CD4-positive, CD25-positive, alpha-beta regulatory T cell (primary cell): Measurements from ENCODE around the gene FPR1. TPM values are rescaled to one million over a fixed set of nuclear protein-coding genes. Genes with fewer than 3 reads are reported as not detected.

ENCODE experiments used
- ATAC-seq, 2 donors: fragments of 150-1000 bp; cut with Tn5 transposase; one replicate each; pipeline ENCODE4 v1.10.0; 2021; ENCODE audit warnings: low read depth in 2 of 2, moderate number of reproducible peaks in 2 of 2, moderate library complexity in 1 of 2
- DNase-seq, 3 donors: peaks; one replicate each; pipeline versions ENCODE4 v3.0.0 to v3.0.0-alpha.2; 2012 to 2022; ENCODE audit warnings: mixed read lengths in 1 of 3
- H3K27ac ChIP-seq: one replicate; pipeline ENCODE4 v1.7.0; 2013; ENCODE audit warnings: mild to moderate bottlenecking, low read length; ENCODE audit not compliant: insufficient read depth, poor library complexity, severe bottlenecking
- H3K27me3 ChIP-seq: one replicate; pipeline ENCODE4 v1.7.0; 2013; ENCODE audit warnings: low read length; ENCODE audit not compliant: control insufficient read depth, insufficient read depth
- H3K36me3 ChIP-seq: one replicate; pipeline ENCODE4 v1.7.0; 2013; ENCODE audit warnings: mild to moderate bottlenecking, low read length, moderate library complexity; ENCODE audit not compliant: control insufficient read depth, insufficient read depth
- H3K4me1 ChIP-seq: 2 replicates; pipeline ENCODE4 v1.7.0; 2013; ENCODE audit warnings: mild to moderate bottlenecking, low read length; ENCODE audit not compliant: insufficient read depth, control insufficient read depth, poor library complexity, severe bottlenecking
- H3K4me3 ChIP-seq: one replicate; pipeline ENCODE4 v1.7.0; 2013; ENCODE audit warnings: low read depth, mild to moderate bottlenecking, low read length, moderate library complexity
- H3K9me3 ChIP-seq, 2 experiments: 1 replicate in 1 of 2; 2 replicates in 1 of 2; pipeline ENCODE4 v1.7.0; 2013; ENCODE audit warnings: low read length in 2 of 2, mild to moderate bottlenecking in 1 of 2, moderate library complexity in 1 of 2; ENCODE audit not compliant: control insufficient read depth in 2 of 2
- H3K27ac Mint-ChIP-seq, 3 donors: one replicate each; pipeline ENCODE4 v1.8.0; 2020 to 2022; ENCODE audit warnings: mild to moderate bottlenecking in 3 of 3, mixed read lengths in 3 of 3, moderate library complexity in 2 of 3
- H3K27me3 Mint-ChIP-seq: one replicate; pipeline ENCODE4 v1.8.0; 2022; ENCODE audit warnings: mild to moderate bottlenecking, mixed read lengths
- H3K36me3 Mint-ChIP-seq: one replicate; pipeline ENCODE4 v1.8.0; 2020; ENCODE audit warnings: mixed read lengths
- H3K4me1 Mint-ChIP-seq, 4 donors: one replicate each; pipeline ENCODE4 v1.8.0; 2020 to 2022; ENCODE audit warnings: mixed read lengths in 4 of 4, mild to moderate bottlenecking in 1 of 4
- H3K4me3 Mint-ChIP-seq, 4 donors: one replicate each; pipeline ENCODE4 v1.8.0; 2020 to 2022; ENCODE audit warnings: mild to moderate bottlenecking in 4 of 4, mixed read lengths in 4 of 4, moderate library complexity in 3 of 4
- H3K9me3 Mint-ChIP-seq, 7 donors: one replicate each; pipeline ENCODE4 v1.8.0; 2020 to 2022; ENCODE audit warnings: mixed read lengths in 7 of 7, mild to moderate bottlenecking in 3 of 7, moderate library complexity in 2 of 7
- polyA plus RNA-seq, 4 donors: library from polyadenylated mRNA; unstranded; fragments of 300-500 nt; fragmentation: Illumina TruSeq; gene quantifications; one replicate each; pipeline ENCODE4 v1.2.3, GENCODE V29; 2021
- total RNA-seq: library from RNA; stranded (reverse); gene quantifications from one replicate; pipeline ENCODE4 v1.2.3, GENCODE V29; 2022

Gene FPR1
- total and polyA plus RNA-seq, 5 donors from 2014 or later: 0.26 to 1.1 TPM; not detected in 3

DNA sequence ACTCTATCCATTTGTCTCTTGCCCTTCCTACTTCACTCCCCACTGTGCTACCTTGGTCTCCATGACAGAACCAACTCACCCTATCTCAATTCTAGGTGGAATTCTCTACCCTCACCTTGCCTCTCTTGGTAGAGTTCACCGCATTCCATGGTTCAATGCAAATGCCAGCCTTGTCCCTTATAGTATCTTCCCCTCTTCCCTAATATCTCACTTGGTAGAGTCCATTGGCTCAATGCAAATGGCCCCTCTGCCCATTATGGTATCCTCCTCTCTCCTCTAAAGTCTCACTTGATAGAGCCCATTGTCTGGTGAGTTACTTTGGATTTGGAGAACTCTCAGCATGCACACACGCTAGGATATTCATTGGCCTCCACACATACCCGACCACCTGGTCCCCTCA, 35.8 kb downstream of the FPR1 start:
- no peak for DNase-seq
- H3K27me3 Mint-ChIP-seq: peaks cover 17% of the 10 kb centered on the region
- no peak for ATAC-seq
- peaks cover 0 to 6% (median 5%) of the 10 kb centered on the region in 7 donors for H3K9me3 Mint-ChIP-seq
- Histone ChIP-seq H3K4me1 (no peaks in the 10 kb centered on the region), H3K27me3 (no peaks in the 10 kb centered on the region), H3K4me3 (no peak overlapping the region), H3K27ac (no peak overlapping the region), H3K36me3 (no peaks in the 10 kb centered on the region), H3K9me3 (no peaks in the 10 kb centered on the region)
- peaks cover 5% of the 10 kb centered on the region for H3K36me3 Mint-ChIP-seq
- H3K4me3 Mint-ChIP-seq: no peak overlapping the region
- peak overlapping the region in 1 of 3 donors; percentile 39 for H3K27ac Mint-ChIP-seq
- peaks cover 0 to 7% (median 1%) of the 10 kb centered on the region in 4 donors for H3K4me1 Mint-ChIP-seq

DNA sequence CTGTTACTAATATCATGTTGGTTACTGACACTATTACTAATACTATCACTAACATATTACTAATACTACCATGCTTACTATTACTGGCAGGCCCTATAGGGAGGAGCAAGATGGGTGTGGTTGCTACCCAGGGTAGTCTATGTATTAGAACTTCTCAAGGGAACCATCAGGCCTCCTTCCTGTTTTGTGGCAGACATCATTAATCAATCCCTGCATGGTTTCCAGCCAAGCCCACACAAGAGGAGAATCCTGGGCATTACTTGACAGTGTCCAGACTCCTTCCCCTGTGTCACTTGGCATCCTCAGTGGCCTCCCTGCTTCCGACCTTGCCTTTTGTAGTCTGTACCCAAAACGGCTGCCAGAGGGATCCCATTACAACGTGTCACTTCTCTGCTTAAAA, 36.8 kb downstream of the FPR1 start:
- Mint-ChIP-seq H3K4me1 (peaks cover 0 to 12% (median 1%) of the 10 kb centered on the region in 4 donors), H3K27ac (no peak overlapping the region), H3K36me3 (peaks cover 8% of the 10 kb centered on the region), H3K9me3 (peaks cover 0 to 6% (median 5%) of the 10 kb centered on the region in 7 donors), H3K27me3 (peaks cover 12% of the 10 kb centered on the region), H3K4me3 (no peak overlapping the region)
- Histone ChIP-seq H3K27ac (no peak overlapping the region), H3K9me3 (no peaks in the 10 kb centered on the region), H3K4me1 (no peaks in the 10 kb centered on the region), H3K4me3 (no peak overlapping the region), H3K27me3 (no peaks in the 10 kb centered on the region), H3K36me3 (no peaks in the 10 kb centered on the region)
- DNase-seq (no peak), ATAC-seq (no peak)

DNA sequence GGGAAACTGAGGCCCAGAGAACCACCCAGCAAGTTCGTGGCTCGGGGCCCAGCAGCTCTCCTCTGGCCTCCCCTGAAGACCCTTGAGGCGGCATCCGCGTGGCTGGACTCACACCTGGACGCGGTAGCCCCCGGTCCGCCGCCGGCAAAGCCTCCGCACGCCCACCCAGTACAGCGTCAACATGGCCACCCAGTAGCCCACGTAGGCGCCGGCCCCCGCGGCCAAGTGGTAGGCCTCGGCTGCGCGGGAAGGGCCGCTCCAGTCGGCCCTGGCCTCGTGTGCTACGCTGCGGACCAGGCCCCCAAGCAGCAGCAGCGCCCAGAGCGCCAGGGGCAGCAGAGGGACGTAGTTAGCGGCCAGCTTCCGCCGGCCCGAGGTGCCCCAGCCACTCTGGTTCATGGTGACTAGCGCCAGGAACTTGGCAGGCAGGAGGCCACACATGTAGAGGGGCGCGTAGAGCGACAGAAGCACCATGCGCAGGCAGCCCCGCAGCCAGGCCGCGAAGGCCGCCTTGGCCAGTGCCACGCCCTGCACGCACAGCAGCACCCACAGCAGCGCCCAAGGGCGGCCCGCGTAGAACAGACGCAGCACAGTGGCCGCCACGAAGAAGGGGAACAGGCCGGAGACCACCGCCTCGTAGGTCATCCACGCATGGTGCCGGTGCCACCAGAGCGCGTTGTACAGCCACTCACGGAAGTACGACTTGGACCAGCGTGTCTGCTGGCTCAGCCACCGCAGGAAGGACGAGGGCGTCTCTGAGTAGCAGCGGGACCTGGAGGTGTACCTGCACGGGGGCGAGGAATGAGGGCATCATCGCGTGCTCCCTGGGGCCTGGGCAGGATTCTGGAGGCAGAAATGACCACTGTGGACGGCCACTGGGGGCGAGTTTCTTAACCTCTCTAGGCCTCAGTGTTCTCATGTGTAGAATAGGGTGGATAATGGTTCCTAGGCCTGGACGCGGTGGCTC, 38.1 kb downstream of the FPR1 start:
- Histone ChIP-seq H3K27ac (no peak overlapping the region), H3K4me3 (no peak overlapping the region), H3K9me3 (no peaks in the 10 kb centered on the region), H3K36me3 (no peaks in the 10 kb centered on the region), H3K27me3 (no peaks in the 10 kb centered on the region), H3K4me1 (no peaks in the 10 kb centered on the region)
- DNase-seq (no peak), ATAC-seq (no peak)
- H3K9me3 Mint-ChIP-seq: peaks cover 0 to 6% (median 5%) of the 10 kb centered on the region in 7 donors
- no peak overlapping the region for H3K27ac Mint-ChIP-seq
- H3K27me3 Mint-ChIP-seq: peaks cover 12% of the 10 kb centered on the region
- peaks cover 0 to 12% (median 1%) of the 10 kb centered on the region in 4 donors for H3K4me1 Mint-ChIP-seq
- H3K36me3 Mint-ChIP-seq: peaks cover 8% of the 10 kb centered on the region
- H3K4me3 Mint-ChIP-seq: no peak overlapping the region

DNA sequence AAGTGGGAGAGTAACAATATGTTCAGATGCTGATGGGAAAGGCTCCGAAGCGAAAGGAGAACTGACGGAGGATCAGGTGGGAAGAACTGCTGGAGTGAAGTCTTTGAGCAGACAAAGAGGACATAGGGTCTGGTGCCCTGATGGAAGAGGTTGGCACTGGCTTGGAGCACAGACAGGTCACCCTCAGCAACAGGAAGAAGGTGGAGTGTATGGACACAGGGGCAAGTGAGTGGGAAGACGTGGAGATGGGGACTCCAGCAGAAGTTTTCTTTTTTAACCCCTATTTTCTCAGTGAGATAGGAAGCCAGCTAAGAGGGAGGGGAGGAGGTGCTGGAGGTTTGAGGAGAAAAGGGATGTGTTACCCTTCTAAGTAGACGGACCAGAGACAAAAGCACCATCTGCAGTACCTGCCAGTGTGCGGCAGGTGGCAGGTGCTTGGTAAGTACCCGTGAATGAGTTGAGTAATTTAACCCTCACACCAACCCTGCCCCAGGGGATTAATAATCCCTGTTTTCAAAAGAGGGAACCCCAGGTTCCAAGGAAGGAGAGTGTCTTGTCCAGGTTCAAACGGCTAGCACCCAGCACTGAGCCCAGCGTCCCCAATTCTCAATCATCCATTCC, 39.1 kb downstream of the FPR1 start:
- Histone ChIP-seq H3K4me1 (no peaks in the 10 kb centered on the region), H3K36me3 (no peaks in the 10 kb centered on the region), H3K27me3 (no peaks in the 10 kb centered on the region), H3K27ac (no peak overlapping the region), H3K9me3 (no peaks in the 10 kb centered on the region), H3K4me3 (no peak overlapping the region)
- Mint-ChIP-seq H3K27me3 (peaks cover 12% of the 10 kb centered on the region), H3K4me1 (peaks cover 0 to 12% (median 4%) of the 10 kb centered on the region in 4 donors), H3K36me3 (peaks cover 9% of the 10 kb centered on the region), H3K4me3 (no peak overlapping the region), H3K9me3 (peaks cover 0 to 6% (median 5%) of the 10 kb centered on the region in 7 donors), H3K27ac (no peak overlapping the region)
- ATAC-seq: no peak
- DNase-seq: peak in 1 of 3 donors; percentile 37

DNA sequence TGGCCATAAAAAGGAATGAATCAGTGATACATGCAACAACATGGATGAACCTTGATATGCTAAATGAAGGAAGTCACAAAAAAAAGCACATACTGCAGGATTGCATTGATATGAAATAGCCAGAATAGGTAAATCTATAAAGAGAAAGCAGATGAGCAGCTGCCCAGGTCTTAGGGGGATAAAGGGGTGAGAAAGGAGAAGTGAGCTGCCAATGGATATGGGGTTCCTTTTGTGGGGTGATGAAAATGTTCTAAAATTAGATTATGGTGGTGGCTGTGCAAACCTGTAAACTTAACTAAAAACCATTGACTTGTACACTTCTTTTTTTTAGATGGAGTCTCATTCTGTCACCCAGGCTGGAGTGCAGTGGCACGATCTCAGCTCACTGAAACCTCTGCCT, 40.0 kb downstream of the FPR1 start:
- ATAC-seq (no peak), DNase-seq (no peak)
- Histone ChIP-seq H3K27me3 (no peaks in the 10 kb centered on the region), H3K27ac (no peak overlapping the region), H3K9me3 (no peaks in the 10 kb centered on the region), H3K4me3 (no peak overlapping the region), H3K36me3 (no peaks in the 10 kb centered on the region), H3K4me1 (no peaks in the 10 kb centered on the region)
- Mint-ChIP-seq H3K9me3 (peaks cover 0 to 6% (median 5%) of the 10 kb centered on the region in 7 donors), H3K4me3 (no peak overlapping the region), H3K27ac (no peak overlapping the region), H3K27me3 (peaks cover 11% of the 10 kb centered on the region), H3K36me3 (peaks cover 16% of the 10 kb centered on the region), H3K4me1 (peaks cover 2 to 12% (median 4%) of the 10 kb centered on the region in 4 donors)

DNA sequence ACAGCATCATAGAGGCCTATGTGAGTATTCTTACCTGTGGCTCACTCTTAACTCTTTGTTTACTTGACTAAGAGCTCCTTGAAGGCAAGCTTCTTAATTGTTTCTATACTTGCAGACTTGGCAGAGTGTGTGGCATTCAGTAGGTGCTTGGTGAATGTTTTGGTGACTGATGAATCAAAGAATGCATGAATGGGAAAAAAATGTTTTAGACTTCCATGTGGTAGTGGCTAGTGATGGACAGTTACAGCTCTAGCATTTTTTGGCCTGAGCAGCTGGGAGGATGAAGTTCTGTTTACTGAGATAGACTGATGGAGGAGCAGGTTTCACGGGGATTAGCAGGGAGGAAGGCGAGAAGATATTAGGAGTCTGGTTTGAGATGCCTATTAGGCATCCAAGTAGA, 41.5 kb downstream of the FPR1 start:
- DNase-seq: no peak
- H3K27ac ChIP-seq: no peak overlapping the region
- Mint-ChIP-seq H3K27ac (peak overlapping the region in 1 of 3 donors; percentile 12), H3K36me3 (peaks cover 28% of the 10 kb centered on the region), H3K27me3 (peaks cover 4% of the 10 kb centered on the region), H3K4me3 (peak overlapping the region in 1 of 4 donors; percentile 81), H3K9me3 (peaks cover 0 to 8% (median 0%) of the 10 kb centered on the region in 7 donors), H3K4me1 (peaks cover 5 to 15% (median 12%) of the 10 kb centered on the region in 4 donors)
- H3K36me3 ChIP-seq: no peaks in the 10 kb centered on the region
- H3K9me3 ChIP-seq: no peaks in the 10 kb centered on the region
- peaks cover under 1% of the 10 kb centered on the region for H3K4me1 ChIP-seq
- no peak overlapping the region for H3K4me3 ChIP-seq
- ATAC-seq: no peak
- no peaks in the 10 kb centered on the region for H3K27me3 ChIP-seq

DNA sequence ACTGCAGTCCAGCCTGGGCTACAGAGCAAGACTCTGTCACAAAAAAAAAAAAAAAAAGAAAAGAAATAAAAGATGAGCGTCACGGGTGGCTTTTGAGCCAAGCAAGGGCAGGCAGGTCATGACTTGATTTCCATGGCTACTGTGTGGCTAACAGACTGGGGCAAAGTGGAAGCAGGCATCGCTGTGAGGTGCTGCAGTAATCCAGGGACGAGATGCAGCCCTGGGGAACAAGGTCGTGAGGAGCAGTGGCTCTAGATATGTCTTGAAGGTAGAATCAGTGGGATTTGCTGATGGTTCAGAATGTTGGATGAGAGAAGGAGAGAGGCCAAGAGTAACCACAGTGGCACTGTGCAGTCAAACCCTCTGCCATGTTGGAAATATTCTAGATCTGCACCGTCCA, 42.1 kb downstream of the FPR1 start:
- Histone ChIP-seq H3K27ac (no peak overlapping the region), H3K4me3 (no peak overlapping the region), H3K27me3 (no peaks in the 10 kb centered on the region), H3K36me3 (no peaks in the 10 kb centered on the region), H3K9me3 (no peaks in the 10 kb centered on the region), H3K4me1 (peaks cover 6% of the 10 kb centered on the region)
- no peak for ATAC-seq
- Mint-ChIP-seq H3K27ac (no peak overlapping the region), H3K4me1 (peaks cover 5 to 17% (median 17%) of the 10 kb centered on the region in 4 donors), H3K36me3 (peaks cover 29% of the 10 kb centered on the region), H3K4me3 (peak overlapping the region in 1 of 4 donors; percentile 81), H3K27me3 (peaks cover 4% of the 10 kb centered on the region), H3K9me3 (peaks cover 0 to 5% (median 0%) of the 10 kb centered on the region in 7 donors)
- no peak for DNase-seq
